Measurements from ENCODE around the gene NDST4. TPM values are rescaled to one million over a fixed set of nuclear protein-coding genes. Genes with fewer than 3 reads are reported as not detected.

NDST4 gene
- total RNA-seq (under 1 TPM in 1 of 10 donors, not detected in 9; 0.07 TPM), polyA plus RNA-seq (not detected)
- long read RNA-seq, donor 1, result 0 reads
- long read RNA-seq, donor 2, result 0 reads
- long read RNA-seq, donor 3, result 0 reads

GRCh38 chr4:115113506-115114106 lies at the start of gene NDST4:
Gene NDST4, minus strand, starts transcription at chr4:115113620. Its CDS starts 36,584 bp downstream, at chr4:115077036.
- Histone ChIP-seq H3K9me3 (no peaks in the 10 kb centered on the region), H3K4me1 (no peaks in the 10 kb centered on the region), H3K36me3 (no peaks in the 10 kb centered on the region), H3K27ac (no peak within 1 kb of the TSS), H3K4me3 (no peak within 1 kb of the TSS), H3K27me3 (no peaks in the 10 kb centered on the region)
- DNase-seq (no peak), ATAC-seq (peak in 2 of 8 donors; percentile 24 to 30)
- intact Hi-C loops (cut with DNase I), result no loop called here
- 25 to 26% methylated on average over 10 of the region's 10 CpGs for WGBS, 2 donors
- TF ChIP-seq CTCF (IDR thresholded peaks at IDR 0.05), result no peak

DNA sequence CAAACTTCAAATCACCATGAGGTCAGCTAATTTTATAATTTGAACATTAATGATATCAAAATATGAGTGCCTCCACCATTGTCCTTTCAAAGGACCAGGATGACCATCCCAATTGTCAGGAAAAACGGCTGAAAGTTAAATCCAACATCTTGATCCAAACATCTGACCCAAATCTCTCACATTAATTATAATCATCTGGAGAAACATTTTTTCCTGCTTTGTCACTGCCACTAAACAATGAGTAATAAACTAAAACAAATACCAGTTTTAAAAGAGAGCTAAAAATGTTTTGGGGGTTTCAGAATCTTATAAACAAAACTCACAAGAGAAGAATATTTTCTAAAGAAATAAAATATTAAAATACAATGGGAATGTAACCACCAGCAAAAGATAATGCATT lies 45.7 kb upstream of the NDST4 start:
- H3K4me1 ChIP-seq, result no peaks in the 10 kb centered on the region
- H3K27me3 ChIP-seq, result no peaks in the 10 kb centered on the region
- WGBS, 2 donors, result 42 to 44% methylated on average over 1 of the region's 1 CpG
- no peak overlapping the region for H3K27ac ChIP-seq
- ATAC-seq (no peak), DNase-seq (no peak)
- H3K4me3 ChIP-seq, result no peak overlapping the region
- no peaks in the 10 kb centered on the region for H3K36me3 ChIP-seq
- intact Hi-C loops (cut with DNase I), result no loop called here
- peaks cover 0 to 2% (median 0%) of the 10 kb centered on the region in 11 donors for H3K9me3 ChIP-seq
- no peak for TF ChIP-seq CTCF (IDR thresholded peaks at IDR 0.05)

- no peak for TF ChIP-seq CTCF (IDR thresholded peaks at IDR 0.05)
- WGBS, 2 donors, result 64 to 76% methylated on average over 2 of the region's 2 CpGs
- no peaks in the 10 kb centered on the region for H3K4me1 ChIP-seq
- intact Hi-C loops (cut with DNase I), result no loop called here
- H3K9me3 ChIP-seq, result peaks cover 0 to 2% (median 0%) of the 10 kb centered on the region in 11 donors
- no peak for ATAC-seq
- no peak for DNase-seq
- H3K27ac ChIP-seq, result no peak overlapping the region
- no peak overlapping the region for H3K4me3 ChIP-seq
- H3K27me3 ChIP-seq, result no peaks in the 10 kb centered on the region
- H3K36me3 ChIP-seq, result no peaks in the 10 kb centered on the region
Measured at GRCh38 chr4:115158296-115158695, 44.9 kb upstream of the NDST4 start.

GRCh38 chr4:115154826-115155225 lies 41.4 kb upstream of the NDST4 start:
- DNase-seq (no peak), ATAC-seq (no peak)
- Histone ChIP-seq H3K36me3 (no peaks in the 10 kb centered on the region), H3K9me3 (peaks cover 0 to 2% (median 0%) of the 10 kb centered on the region in 11 donors), H3K4me3 (no peak overlapping the region), H3K27me3 (no peaks in the 10 kb centered on the region), H3K27ac (no peak overlapping the region), H3K4me1 (no peaks in the 10 kb centered on the region)
- no peak for TF ChIP-seq CTCF (IDR thresholded peaks at IDR 0.05)
- intact Hi-C loops (cut with DNase I), result no loop called here
